GM19397 (cell line): ENCODE measurements around the gene AEN.

Source experiments
- ATAC-seq: cut with Tn5 transposase; IDR thresholded peaks from one replicate; pipeline ENCODE4 v1.9.1; 2021; ENCODE audit warnings: mild to moderate bottlenecking, moderate library complexity; ENCODE audit not compliant: unreplicated experiment

The AEN gene

GRCh38 chr15:88620995-88621772, at the start of gene AEN:
AEN (plus strand) TSS chr15:88621340; CDS start chr15:88626210, 4,870 bp downstream.
- ATAC-seq: peak; percentile 97

DNA sequence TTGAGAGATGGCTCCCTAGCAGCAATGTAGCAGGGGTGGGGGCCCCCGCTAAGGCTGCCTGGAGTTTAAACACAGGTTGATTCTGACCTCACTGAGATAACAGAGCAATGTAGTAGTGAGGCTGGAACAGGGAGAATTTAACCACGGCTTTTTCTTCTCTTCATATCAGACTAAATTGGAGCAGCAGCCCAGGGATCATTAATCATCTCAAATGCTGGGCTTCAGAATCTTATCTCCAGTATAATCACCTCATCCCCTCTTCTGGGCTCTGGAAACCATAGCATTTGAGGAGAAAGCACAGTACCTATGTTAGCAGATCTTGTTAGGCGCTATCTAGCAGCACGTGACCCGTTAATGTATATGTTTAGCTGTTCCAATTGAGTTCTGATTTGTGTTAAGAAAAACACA, 49.3 kb upstream of the AEN start:
- ATAC-seq: no peak

- no peak for ATAC-seq
Observed at GRCh38 chr15:88574077-88574476, 47.1 kb upstream of the AEN start.

GRCh38 chr15:88574655-88575054, 46.5 kb upstream of the AEN start:
- no peak for ATAC-seq

DNA sequence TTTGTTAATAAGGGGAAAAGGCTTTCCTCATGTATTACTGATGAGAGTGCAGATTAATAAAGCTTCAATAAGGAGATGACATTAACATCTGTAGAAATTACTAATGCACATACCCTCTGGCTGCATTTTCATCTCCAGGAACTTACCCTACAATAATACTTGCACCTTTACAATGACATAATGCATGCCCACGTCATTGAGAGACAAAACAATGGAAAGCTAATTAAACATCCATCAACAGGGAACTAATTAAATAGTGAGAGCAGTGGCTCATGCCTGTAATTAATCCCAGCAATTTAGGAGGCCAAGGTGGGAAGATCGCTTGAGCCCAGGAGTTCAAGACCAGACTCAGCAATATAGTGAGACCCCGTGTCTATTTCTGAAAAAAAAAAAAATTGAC, 41.8 kb upstream of the AEN start:
- no peak for ATAC-seq

GRCh38 chr15:88580532-88580931, 40.6 kb upstream of the AEN start:
- ATAC-seq: no peak

DNA sequence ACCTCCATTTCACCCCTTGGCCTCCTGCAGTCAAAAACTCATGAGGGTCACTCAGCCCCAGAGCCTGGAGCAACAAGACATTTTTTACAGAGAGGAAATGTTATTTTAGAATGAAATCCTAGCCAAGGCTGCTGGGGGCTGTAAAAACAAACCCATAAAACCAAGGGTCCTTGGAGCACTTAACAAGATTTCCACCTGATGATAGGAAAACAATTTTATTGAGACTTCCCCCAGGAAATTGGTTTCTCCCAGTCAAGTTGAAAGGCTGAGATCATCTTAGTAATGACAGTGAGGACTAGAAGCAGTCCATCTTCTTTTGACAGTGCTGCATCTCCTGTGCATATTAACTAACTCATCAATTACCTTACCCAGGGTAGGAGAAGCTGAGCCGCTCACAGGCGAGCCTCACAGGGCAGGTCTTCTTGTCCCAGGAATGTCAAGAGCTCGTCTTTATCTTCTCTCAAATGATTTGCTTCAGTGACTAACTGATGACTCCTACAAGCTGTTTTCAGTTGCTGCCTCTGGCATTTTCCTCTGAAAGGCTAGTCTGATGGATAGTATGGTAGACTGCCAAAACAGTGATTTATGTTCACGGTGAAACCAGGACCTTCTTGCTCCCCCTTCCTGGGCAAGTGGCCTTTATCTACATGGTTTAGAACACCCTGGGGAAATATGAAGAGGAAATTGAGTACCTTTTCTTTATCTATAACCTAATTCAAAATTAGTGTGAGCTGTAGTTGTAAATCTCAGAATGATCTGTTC, 34.6 kb upstream of the AEN start:
- ATAC-seq: no peak

DNA sequence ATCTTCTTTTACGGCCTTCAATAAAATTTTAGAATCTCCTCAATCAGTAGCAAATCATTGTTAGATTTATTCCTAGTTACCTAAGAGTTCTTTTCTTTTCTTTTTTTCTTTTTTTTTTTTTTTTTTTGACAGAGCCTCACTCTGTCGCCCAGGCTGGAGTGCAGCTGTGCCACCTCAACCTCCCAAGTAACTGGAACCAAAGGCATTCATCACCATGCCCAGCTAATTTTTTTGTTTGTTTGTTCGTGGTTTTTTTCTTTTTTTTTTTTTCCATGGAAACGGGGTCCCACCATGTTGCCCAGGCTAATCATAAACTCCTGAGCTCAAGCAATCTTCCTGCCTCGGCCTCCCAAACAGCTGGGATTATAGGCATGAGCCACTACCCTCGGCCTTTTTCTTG, 30.4 kb upstream of the AEN start:
- no peak for ATAC-seq

GRCh38 chr15:88591384-88591783, 29.8 kb upstream of the AEN start:
- ATAC-seq: no peak

GRCh38 chr15:88603885-88604284, 17.3 kb upstream of the AEN start:
- ATAC-seq: no peak

GRCh38 chr15:88604381-88605188, 16.6 kb upstream of the AEN start:
- ATAC-seq: no peak

GRCh38 chr15:88605189-88606069, 15.7 kb upstream of the AEN start:
- ATAC-seq: no peak

DNA sequence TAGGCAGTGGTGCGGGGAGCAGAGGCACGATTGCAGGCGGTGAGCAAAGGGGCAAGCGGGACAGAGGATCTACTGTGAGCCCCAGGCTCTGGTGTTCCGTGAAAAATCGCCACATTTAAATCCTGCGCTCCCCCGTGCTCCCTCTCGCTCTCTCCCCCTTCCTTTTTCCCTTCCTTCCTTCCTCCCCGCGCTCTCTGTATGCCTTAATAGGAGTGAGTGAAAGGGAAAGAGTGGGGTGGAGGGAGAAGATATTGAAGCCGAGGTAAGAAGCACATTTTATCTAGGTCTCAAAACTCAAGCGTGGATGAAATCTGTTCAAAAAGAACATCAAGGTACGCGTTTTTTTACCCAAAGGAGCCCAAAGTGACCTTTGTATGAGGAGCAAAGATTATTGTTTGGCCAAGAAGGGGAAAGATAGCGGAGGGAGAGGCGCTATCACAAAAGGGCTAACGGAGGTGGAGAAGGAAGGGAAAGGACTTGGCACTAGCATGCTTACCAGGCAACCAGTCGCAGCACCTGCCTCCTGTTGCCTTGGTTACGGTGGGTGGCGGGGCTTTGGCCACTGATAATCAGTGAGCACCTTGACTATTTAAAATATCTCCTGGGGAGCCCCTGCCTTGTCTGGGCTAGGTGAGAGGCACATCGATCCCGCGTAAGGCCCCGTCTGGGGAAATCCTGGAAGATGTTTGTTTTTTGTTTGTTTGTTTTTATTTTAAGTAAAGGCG, 14.9 kb upstream of the AEN start:
- ATAC-seq: no peak

DNA sequence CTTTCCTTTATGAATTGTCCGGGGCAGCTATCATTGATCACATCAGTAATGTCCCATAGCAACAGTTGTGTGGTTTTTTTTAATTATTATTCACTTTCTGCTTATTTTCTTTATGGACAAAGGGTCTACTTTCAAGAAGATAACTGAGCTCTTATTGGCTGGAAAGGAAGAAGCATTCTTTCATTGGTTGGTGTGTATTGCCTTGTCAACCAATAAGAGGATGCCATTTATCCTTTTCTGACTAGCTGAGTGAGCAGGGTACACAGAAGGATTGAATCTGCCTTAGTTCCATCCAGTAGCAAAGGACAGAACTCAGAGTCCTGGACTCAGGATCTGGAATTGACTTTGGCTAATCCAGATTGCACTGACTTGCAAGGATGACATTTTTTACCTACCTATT, 13.2 kb upstream of the AEN start:
- ATAC-seq: no peak

DNA sequence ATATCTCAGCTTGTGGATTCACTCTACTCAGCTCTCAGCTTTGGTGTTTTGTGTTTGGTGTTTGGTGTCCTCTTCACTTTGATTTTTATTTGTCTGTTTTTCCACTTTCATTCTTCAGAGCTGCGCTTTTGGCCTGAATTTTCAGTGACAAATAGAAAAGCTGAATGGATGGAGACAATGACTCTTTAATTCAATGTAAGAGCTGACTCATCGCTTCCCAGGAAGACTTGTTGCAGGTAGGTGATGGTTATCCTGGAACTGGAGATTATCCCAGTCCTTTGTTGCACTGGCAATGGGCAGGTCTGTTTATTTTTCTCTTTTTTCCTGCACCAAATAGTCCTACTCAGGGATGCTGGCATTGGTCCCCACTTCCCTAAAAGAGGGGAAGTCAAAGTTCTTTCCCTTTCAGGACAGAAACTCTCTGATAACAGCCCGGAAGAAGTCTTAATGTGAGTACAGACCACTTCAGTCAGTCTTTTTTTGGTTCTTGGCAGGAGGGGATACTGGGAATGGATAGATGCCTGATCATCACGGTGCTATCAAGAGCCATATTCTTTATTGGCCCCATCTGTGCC, 12.4 kb upstream of the AEN start:
- ATAC-seq: no peak

DNA sequence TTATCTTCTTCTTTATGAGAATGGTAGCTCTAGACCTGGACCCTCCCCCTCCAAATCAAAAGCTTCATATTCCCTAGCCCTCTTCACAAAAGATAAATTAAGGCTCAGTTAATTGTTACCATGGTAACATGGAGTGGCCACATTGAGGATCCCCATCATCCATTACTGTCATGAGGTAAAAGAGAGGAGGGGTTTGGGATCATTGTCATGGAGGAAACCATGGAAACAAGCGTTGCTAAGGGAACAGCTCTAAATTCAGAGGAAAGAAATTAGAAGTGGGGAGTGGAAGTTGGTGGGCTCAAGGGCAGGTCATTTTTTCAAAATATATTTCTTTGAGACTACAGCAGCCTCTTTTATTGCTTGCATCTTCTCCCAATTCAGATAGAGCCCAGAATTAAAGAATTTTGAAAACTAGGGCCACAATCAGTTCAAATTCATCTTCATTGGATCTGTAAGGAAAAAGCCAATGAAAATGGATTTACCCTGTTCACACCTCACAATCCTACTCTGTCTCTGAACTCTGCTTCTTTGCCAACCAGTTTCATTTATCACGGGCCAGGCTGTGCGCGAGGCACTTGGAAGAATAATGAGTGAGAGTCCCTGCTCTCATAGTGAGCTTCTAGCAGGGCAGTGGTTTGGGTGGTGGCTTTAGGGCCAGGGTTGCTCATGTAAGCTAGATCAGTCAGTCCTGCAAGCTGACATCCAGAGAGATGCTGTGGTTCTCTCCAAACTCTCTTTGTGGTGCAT, 11.6 kb upstream of the AEN start:
- ATAC-seq: no peak

DNA sequence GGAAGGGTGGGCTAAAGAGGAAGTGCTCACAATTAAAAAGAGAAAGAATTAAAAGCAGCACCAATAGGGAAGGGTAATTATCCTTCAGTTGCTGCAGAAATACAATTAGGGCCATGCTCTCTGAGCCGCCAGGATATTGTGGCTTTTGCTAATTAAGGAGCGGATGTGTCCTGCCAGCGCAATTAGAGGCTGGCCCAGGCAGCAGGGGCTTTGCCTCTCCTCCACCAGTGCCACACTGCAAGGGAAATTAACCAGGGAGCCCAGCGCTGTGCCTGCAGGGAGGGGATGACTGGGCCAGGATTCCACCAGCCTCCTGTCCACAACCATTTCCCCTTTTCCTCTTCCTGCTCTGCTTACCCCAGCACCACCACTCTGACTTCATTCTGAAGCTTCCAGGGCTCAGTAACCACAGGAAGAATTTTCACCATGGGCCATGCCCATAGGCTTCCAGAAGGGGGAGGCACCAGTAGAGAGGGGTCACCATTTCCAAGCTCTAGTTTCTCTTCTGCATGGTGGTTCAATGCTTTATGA, 10.4 kb upstream of the AEN start:
- no peak for ATAC-seq

- no peak for ATAC-seq
Observed at GRCh38 chr15:88612186-88612796, 8.8 kb upstream of the AEN start.
